ENCODE measurements around the gene REPS2. TPM values are rescaled to one million over a fixed set of nuclear protein-coding genes. Genes with fewer than 3 reads are reported as not detected.

REPS2 gene
- polyA plus RNA-seq, 3 donors: 2.1 to 4.7 (median 3.6) TPM

- Mint-ChIP-seq H3K36me3 (no peaks in the 10 kb centered on the region), H3K27ac (no peak overlapping the region), H3K4me3 (no peak overlapping the region), H3K9me3 (peaks cover 0 to 5% (median 0%) of the 10 kb centered on the region in 7 donors), H3K4me1 (no peaks in the 10 kb centered on the region), H3K27me3 (ENCODE audit: low read depth in 3 of 3) (no peaks in the 10 kb centered on the region)
- H3K9ac ChIP-seq (ENCODE audit: insufficient read depth, low read length, poor library complexity, severe bottlenecking): no peak overlapping the region
- H3K27ac ChIP-seq (ENCODE audit: low read depth in 1 of 2, low read length in 2 of 2): no peak overlapping the region
- no peak overlapping the region for H3K4me3 ChIP-seq (replicated peaks in 1 of 3; ENCODE audit: low read depth in 2 of 3, low read length in 3 of 3)
- no peaks in the 10 kb centered on the region for H3K79me2 ChIP-seq (ENCODE audit: insufficient read depth, low read length)
- H3K9me3 ChIP-seq (replicated peaks in 1 of 2; ENCODE audit: control insufficient read depth in 1 of 2, insufficient read depth in 1 of 2, low read length in 2 of 2): no peaks in the 10 kb centered on the region
- H4K20me1 ChIP-seq (ENCODE audit: insufficient read depth, low read length): no peaks in the 10 kb centered on the region
- no peak overlapping the region for H3K4me2 ChIP-seq (replicated peaks; ENCODE audit: extremely low read depth, low read length, poor library complexity, severe bottlenecking)
- TF ChIP-seq CTCF (IDR thresholded peaks at IDR 0.05): no peak
- WGBS (ENCODE audit: insufficient coverage): no CpG with 5 or more reads among the region's 8 CpGs
- H3K36me3 ChIP-seq (replicated peaks in 1 of 2; ENCODE audit: control insufficient read depth in 1 of 2, insufficient read depth in 2 of 2, low read length in 2 of 2): no peaks in the 10 kb centered on the region
- H2AFZ ChIP-seq (ENCODE audit: insufficient read depth, low read depth, low read length, poor library complexity, severe bottlenecking): no peak overlapping the region
- no peaks in the 10 kb centered on the region for H3K4me1 ChIP-seq (ENCODE audit: control insufficient read depth in 1 of 2, insufficient read depth in 2 of 2, low read length in 2 of 2)
- no peak for DNase-seq
- peaks cover 0 to 4% of the 10 kb centered on the region in 2 donors for H3K27me3 ChIP-seq (ENCODE audit: control insufficient read depth in 2 of 2, insufficient read depth in 2 of 2, low read length in 2 of 2)
- intact Hi-C loops (cut with micrococcal nuclease): no loop called here
Measured at GRCh38 chrX:17192106-17192505, 245.6 kb downstream of the REPS2 start.

Small RNA genes within 50 kb of the gene (small RNA-seq; reads per million reads assigned to genes)
- gene RF00019 (ENCODE audit: insufficient read length, low read depth) (not detected), gene RF00190 (ENCODE audit: insufficient read length, low read depth) (not detected)

Other genes with a start within 250 kb of the REPS2 start
- 1 to 10 TPM; 1.4 to 3.4 (median 2.8) TPM for gene CTPS2, start 234.0 kb upstream of the REPS2 start, polyA plus RNA-seq
- gene SYAP1, start 227.0 kb upstream of the REPS2 start, polyA plus RNA-seq: 1 to 10 TPM; 4.2 to 9.0 (median 7.1) TPM
- 1 to 10 TPM; 3.7 to 5.4 (median 4.1) TPM for gene TXLNG, start 160.2 kb upstream of the REPS2 start, polyA plus RNA-seq
- gene RBBP7, start 76.3 kb upstream of the REPS2 start, polyA plus RNA-seq: 10 to 100 TPM; 32.2 to 56.8 (median 52.6) TPM